RWPE1 (cell line): Measurements from ENCODE around the gene LIME1.

ENCODE experiments used
- CTCF ChIA-PET: fragments of 350-600 bp; sonication (Branson Sonifier 250); formaldehyde crosslinking; extraction: SDS; loops from one replicate; lab custom pipeline; 2021; lab: Yijun Ruan, JAX
- POLR2A ChIA-PET: fragments of 400-600 bp; formaldehyde crosslinking; extraction: SDS; loops from one replicate; lab custom pipeline; 2020; ENCODE audit warnings: antibody characterized with exemption; ENCODE audit not compliant: low non-redundant PET; lab: Yijun Ruan, JAX
- DNase-seq: peaks from one replicate; pipeline ENCODE4 v3.0.0; 2012; ENCODE audit warnings: low spot score
- H3K27ac ChIP-seq: fragments of 450-650 bp; 2 replicates; pipeline ENCODE4 v1.5.1; 2017
- TF ChIP-seq, protein P1 (sequence below): fragments of 450-650 bp; conservative IDR thresholded peaks from 2 replicates; pipeline ENCODE4 v1.5.1; 2017; ENCODE audit warnings: low read depth, mild to moderate bottlenecking

LIME1 gene

GRCh38 chr20:63787749-63788148 lies 51.3 kb downstream of the LIME1 start:
- DNase-seq, result no peak
- TF ChIP-seq, protein P1, sequence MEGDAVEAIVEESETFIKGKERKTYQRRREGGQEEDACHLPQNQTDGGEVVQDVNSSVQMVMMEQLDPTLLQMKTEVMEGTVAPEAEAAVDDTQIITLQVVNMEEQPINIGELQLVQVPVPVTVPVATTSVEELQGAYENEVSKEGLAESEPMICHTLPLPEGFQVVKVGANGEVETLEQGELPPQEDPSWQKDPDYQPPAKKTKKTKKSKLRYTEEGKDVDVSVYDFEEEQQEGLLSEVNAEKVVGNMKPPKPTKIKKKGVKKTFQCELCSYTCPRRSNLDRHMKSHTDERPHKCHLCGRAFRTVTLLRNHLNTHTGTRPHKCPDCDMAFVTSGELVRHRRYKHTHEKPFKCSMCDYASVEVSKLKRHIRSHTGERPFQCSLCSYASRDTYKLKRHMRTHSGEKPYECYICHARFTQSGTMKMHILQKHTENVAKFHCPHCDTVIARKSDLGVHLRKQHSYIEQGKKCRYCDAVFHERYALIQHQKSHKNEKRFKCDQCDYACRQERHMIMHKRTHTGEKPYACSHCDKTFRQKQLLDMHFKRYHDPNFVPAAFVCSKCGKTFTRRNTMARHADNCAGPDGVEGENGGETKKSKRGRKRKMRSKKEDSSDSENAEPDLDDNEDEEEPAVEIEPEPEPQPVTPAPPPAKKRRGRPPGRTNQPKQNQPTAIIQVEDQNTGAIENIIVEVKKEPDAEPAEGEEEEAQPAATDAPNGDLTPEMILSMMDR, result no peak
- CTCF ChIA-PET, result interaction anchor here (0.7 to 2.4 kb wide), 2 partner anchors 12 to 186 kb away, joined by 3 to 12 read pairs; no protein-coding TSS in a partner anchor
- POLR2A ChIA-PET, result no interaction called here
- H3K27ac ChIP-seq, result no peak overlapping the region
